Fibroblast of lung (primary cell): ENCODE results near the gene ASXL3.

Experiments
- EZH2 ChIP-seq: IDR thresholded peaks from 2 replicates; pipeline ENCODE4 v1.5.1; 2012; ENCODE audit warnings: low read length, control low read depth, mild to moderate bottlenecking; ENCODE audit errors: missing control alignments
- TF ChIP-seq, protein P1 (sequence below), 2 donors: IDR thresholded peaks in 1 of 2; conservative IDR thresholded peaks in 1 of 2; 1 replicate in 1 of 2; 2 replicates in 1 of 2; pipeline ENCODE4 v1.5.1; 2011 to 2012; ENCODE audit warnings: low read length in 2 of 2, control low read depth in 1 of 2, inconsistent platforms in 1 of 2, low read depth in 1 of 2, mild to moderate bottlenecking in 1 of 2

DNA sequence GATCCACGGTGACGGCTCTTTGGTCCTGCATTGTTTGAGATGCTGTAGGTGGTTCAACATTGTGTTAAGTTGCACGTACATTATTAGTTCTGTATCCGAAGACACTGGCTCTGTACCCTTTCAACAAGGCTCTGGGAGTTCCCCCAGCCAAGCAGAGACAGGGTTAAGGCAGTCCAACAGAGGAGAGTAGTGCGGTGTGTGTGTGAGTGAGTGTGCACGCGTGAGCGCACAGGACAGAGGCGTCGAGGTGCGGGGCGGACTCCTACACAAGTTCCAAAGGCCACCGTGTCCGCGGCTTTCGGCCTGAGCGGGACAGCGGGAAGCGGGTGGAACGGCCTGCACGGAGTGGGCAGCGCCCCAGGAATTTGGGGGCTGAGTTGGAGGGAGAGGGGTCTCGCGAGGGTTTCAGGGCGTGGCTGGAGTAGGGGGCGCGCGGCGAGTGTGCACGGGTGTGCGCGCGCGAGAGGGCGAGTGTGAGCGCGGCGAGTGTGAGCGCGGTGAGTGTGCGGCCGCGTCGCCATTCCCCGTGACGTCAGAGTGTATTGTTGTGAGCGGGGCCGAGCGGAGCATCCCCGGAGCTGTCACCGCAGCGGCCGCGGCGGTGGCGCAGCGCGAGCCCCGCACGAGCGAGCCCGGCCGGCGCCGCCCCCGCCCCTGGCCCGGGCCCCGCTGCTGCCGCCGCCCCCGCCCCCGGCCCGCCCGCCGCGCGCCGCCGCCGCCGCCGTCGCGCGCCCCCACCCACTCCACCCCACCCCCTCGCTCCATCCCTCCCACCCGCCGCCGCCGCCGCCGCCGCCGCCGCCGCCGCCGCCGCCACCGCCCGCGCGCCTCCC lies at the start of gene ASXL3:
- peak; percentile 93 for TF ChIP-seq EZH2
- TF ChIP-seq, protein P1, sequence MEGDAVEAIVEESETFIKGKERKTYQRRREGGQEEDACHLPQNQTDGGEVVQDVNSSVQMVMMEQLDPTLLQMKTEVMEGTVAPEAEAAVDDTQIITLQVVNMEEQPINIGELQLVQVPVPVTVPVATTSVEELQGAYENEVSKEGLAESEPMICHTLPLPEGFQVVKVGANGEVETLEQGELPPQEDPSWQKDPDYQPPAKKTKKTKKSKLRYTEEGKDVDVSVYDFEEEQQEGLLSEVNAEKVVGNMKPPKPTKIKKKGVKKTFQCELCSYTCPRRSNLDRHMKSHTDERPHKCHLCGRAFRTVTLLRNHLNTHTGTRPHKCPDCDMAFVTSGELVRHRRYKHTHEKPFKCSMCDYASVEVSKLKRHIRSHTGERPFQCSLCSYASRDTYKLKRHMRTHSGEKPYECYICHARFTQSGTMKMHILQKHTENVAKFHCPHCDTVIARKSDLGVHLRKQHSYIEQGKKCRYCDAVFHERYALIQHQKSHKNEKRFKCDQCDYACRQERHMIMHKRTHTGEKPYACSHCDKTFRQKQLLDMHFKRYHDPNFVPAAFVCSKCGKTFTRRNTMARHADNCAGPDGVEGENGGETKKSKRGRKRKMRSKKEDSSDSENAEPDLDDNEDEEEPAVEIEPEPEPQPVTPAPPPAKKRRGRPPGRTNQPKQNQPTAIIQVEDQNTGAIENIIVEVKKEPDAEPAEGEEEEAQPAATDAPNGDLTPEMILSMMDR (conservative IDR thresholded peaks at IDR 0.05 in 1 of 2, IDR thresholded peaks at IDR 0.05 in 1 of 2; ENCODE audit: low read depth in 1 of 2, low read length in 2 of 2) = no peak
